Measurements from ENCODE around the gene CFAP46. TPM values are rescaled to one million over a fixed set of nuclear protein-coding genes. Genes with fewer than 3 reads are reported as not detected.

CFAP46 gene
- total and polyA plus RNA-seq, 2 of the 8 experiments (the other 6 are each of a cell fraction or from before 2014, with no cell fraction given), result 2.6 to 4.8 TPM

GRCh38 chr10:132813560-132814468 is 128.6 kb downstream of the CFAP46 start (continued):
- TF ChIP-seq EZH2 (IDR thresholded peaks at IDR 0.05; ENCODE audit: low read depth, low read length, severe bottlenecking) (no peak), SAP30 (IDR thresholded peaks at IDR 0.05; ENCODE audit: insufficient read depth, insufficient replicate concordance, low read length) (no peak), SUZ12 (IDR thresholded peaks at IDR 0.05; ENCODE audit: low read length) (no peak), CHD7 (IDR thresholded peaks at IDR 0.05; ENCODE audit: insufficient replicate concordance, low read length) (no peak), TAF7 (optimal IDR thresholded peaks at IDR 0.05; ENCODE audit: borderline replicate concordance, low read depth, low read length) (no peak)
